ENCODE measurements around the gene GRIA1. TPM values are rescaled to one million over a fixed set of nuclear protein-coding genes. Genes with fewer than 3 reads are reported as not detected.

The GRIA1 gene
- total RNA-seq, 1 experiment from 2014 or later: 0.81 TPM

DNA sequence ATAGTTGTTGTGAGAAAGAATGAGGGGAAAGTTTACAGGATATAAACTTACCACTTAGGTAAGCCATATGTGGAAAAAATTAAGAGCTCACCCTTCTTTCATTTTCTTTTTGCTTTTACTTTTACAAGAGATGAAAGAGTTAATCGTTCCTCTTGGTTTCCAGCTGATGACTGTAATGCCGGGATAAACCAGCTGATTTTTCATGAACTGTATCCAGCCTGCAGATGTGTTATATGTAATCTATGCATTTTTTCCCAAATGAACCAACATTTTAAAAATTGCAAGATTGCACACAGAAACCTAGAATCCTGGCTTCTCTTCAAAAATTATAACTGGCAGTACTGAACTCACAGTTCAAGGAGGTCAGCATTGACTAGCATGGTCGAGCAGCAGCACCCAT, 185.9 kb downstream of the GRIA1 start:
- TF ChIP-seq ATF1 (CRISPR knock-in tag; IDR thresholded peaks at IDR 0.05) (no peak), MXD4 (CRISPR knock-in tag; IDR thresholded peaks at IDR 0.05; ENCODE audit: borderline replicate concordance) (no peak), GRHL2 (CRISPR knock-in tag; IDR thresholded peaks at IDR 0.05; ENCODE audit: insufficient replicate concordance, severe bottlenecking) (no peak), NR3C1 (CRISPR knock-in tag; conservative IDR thresholded peaks at IDR 0.05; ENCODE audit: low read depth) (no peak), ZNF671 (CRISPR knock-in tag; IDR thresholded peaks at IDR 0.05) (no peak), ZNF219 (CRISPR knock-in tag; IDR thresholded peaks at IDR 0.05; ENCODE audit: borderline replicate concordance) (no peak), TEAD1 (CRISPR knock-in tag; IDR thresholded peaks at IDR 0.05) (no peak), HMGA2 (CRISPR knock-in tag; IDR thresholded peaks at IDR 0.05) (no peak)
- TF ChIP-seq, protein P1, sequence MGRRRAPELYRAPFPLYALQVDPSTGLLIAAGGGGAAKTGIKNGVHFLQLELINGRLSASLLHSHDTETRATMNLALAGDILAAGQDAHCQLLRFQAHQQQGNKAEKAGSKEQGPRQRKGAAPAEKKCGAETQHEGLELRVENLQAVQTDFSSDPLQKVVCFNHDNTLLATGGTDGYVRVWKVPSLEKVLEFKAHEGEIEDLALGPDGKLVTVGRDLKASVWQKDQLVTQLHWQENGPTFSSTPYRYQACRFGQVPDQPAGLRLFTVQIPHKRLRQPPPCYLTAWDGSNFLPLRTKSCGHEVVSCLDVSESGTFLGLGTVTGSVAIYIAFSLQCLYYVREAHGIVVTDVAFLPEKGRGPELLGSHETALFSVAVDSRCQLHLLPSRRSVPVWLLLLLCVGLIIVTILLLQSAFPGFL (CRISPR knock-in tag; IDR thresholded peaks at IDR 0.05; ENCODE audit: borderline replicate concordance): no peak
- TF ChIP-seq, protein P2, sequence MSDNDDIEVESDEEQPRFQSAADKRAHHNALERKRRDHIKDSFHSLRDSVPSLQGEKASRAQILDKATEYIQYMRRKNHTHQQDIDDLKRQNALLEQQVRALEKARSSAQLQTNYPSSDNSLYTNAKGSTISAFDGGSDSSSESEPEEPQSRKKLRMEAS (CRISPR knock-in tag; IDR thresholded peaks at IDR 0.05): no peak
- TF ChIP-seq, protein P3, sequence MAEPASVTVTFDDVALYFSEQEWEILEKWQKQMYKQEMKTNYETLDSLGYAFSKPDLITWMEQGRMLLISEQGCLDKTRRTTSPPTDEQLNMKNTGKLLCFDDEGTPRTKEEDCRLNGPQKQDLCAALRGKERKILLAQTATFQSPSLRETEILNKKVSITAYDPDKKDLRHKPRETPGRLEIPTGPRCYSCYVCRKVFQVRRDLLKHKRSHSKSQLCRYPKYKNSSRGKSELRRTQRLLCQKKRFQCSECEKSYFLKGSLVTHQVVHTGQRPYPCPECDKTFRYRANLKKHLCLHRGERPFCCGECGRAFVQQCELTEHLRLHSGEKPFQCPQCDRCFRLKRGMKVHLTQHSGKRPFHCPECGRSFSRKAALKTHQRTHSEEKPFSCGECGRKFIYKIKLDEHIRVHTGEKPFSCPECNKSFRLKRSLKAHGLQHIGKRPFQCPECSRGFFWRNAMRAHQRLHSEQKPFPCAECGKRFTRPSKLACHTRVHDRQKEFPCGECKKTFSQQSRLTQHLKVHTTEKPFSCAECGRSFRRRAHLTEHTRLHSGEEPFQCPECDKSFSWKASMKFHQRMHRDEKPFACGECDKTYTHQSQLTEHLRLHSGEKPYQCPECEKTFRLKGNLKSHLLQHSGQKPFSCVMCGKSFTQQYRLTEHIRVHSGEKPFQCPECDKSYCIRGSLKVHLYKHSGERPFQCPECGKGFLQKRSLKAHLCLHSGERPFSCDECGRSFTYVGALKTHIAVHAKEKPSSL (CRISPR knock-in tag; conservative IDR thresholded peaks at IDR 0.05): no peak
- TF ChIP-seq, protein P4, sequence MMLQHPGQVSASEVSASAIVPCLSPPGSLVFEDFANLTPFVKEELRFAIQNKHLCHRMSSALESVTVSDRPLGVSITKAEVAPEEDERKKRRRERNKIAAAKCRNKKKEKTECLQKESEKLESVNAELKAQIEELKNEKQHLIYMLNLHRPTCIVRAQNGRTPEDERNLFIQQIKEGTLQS (CRISPR knock-in tag; conservative IDR thresholded peaks at IDR 0.05): no peak
- TF ChIP-seq, protein P5, sequence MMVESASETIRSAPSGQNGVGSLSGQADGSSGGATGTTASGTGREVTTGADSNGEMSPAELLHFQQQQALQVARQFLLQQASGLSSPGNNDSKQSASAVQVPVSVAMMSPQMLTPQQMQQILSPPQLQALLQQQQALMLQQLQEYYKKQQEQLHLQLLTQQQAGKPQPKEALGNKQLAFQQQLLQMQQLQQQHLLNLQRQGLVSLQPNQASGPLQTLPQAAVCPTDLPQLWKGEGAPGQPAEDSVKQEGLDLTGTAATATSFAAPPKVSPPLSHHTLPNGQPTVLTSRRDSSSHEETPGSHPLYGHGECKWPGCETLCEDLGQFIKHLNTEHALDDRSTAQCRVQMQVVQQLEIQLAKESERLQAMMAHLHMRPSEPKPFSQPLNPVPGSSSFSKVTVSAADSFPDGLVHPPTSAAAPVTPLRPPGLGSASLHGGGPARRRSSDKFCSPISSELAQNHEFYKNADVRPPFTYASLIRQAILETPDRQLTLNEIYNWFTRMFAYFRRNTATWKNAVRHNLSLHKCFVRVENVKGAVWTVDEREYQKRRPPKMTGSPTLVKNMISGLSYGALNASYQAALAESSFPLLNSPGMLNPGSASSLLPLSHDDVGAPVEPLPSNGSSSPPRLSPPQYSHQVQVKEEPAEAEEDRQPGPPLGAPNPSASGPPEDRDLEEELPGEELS (CRISPR knock-in tag; IDR thresholded peaks at IDR 0.05): no peak
- TF ChIP-seq, protein P6, sequence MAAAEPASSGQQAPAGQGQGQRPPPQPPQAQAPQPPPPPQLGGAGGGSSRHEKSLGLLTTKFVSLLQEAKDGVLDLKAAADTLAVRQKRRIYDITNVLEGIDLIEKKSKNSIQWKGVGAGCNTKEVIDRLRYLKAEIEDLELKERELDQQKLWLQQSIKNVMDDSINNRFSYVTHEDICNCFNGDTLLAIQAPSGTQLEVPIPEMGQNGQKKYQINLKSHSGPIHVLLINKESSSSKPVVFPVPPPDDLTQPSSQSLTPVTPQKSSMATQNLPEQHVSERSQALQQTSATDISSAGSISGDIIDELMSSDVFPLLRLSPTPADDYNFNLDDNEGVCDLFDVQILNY (CRISPR knock-in tag; IDR thresholded peaks at IDR 0.05): no peak
- TF ChIP-seq, protein P7, sequence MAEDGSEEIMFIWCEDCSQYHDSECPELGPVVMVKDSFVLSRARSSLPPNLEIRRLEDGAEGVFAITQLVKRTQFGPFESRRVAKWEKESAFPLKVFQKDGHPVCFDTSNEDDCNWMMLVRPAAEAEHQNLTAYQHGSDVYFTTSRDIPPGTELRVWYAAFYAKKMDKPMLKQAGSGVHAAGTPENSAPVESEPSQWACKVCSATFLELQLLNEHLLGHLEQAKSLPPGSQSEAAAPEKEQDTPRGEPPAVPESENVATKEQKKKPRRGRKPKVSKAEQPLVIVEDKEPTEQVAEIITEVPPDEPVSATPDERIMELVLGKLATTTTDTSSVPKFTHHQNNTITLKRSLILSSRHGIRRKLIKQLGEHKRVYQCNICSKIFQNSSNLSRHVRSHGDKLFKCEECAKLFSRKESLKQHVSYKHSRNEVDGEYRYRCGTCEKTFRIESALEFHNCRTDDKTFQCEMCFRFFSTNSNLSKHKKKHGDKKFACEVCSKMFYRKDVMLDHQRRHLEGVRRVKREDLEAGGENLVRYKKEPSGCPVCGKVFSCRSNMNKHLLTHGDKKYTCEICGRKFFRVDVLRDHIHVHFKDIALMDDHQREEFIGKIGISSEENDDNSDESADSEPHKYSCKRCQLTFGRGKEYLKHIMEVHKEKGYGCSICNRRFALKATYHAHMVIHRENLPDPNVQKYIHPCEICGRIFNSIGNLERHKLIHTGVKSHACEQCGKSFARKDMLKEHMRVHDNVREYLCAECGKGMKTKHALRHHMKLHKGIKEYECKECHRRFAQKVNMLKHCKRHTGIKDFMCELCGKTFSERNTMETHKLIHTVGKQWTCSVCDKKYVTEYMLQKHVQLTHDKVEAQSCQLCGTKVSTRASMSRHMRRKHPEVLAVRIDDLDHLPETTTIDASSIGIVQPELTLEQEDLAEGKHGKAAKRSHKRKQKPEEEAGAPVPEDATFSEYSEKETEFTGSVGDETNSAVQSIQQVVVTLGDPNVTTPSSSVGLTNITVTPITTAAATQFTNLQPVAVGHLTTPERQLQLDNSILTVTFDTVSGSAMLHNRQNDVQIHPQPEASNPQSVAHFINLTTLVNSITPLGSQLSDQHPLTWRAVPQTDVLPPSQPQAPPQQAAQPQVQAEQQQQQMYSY (CRISPR knock-in tag; IDR thresholded peaks at IDR 0.05): no peak
- TF ChIP-seq, protein P8, sequence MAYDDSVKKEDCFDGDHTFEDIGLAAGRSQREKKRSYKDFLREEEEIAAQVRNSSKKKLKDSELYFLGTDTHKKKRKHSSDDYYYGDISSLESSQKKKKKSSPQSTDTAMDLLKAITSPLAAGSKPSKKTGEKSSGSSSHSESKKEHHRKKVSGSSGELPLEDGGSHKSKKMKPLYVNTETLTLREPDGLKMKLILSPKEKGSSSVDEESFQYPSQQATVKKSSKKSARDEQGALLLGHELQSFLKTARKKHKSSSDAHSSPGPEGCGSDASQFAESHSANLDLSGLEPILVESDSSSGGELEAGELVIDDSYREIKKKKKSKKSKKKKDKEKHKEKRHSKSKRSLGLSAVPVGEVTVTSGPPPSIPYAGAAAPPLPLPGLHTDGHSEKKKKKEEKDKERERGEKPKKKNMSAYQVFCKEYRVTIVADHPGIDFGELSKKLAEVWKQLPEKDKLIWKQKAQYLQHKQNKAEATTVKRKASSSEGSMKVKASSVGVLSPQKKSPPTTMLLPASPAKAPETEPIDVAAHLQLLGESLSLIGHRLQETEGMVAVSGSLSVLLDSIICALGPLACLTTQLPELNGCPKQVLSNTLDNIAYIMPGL (CRISPR knock-in tag; IDR thresholded peaks at IDR 0.05): no peak
- ATAC-seq (no peak), DNase-seq (ENCODE audit: low spot score) (no peak)
- POLR2A ChIA-PET: no interaction called here
- H3K27ac Mint-ChIP-seq: no peak overlapping the region
- CTCF ChIA-PET: no interaction called here
- H3K4me1 Mint-ChIP-seq: 0 out of 2 replicates have a peak, but pooled peaks cover 3% of the 10 kb centered on the region
- no peaks in the 10 kb centered on the region for H3K27me3 Mint-ChIP-seq (ENCODE audit: low read depth)
- H3K4me3 Mint-ChIP-seq: no peak overlapping the region
- H3K9me3 Mint-ChIP-seq: peaks cover 9% of the 10 kb centered on the region
- H3K36me3 Mint-ChIP-seq: no peaks in the 10 kb centered on the region

All from WTC11 (cell line).